Measurements from ENCODE around the gene GPBP1. TPM values are rescaled to one million over a fixed set of nuclear protein-coding genes. Genes with fewer than 3 reads are reported as not detected.

The GPBP1 gene
- total and polyA plus RNA-seq, 8 donors = 23.4 to 54.0 (median 29.0) TPM

- FAIRE-seq = no peak
Measured at GRCh38 chr5:57171816-57172465, 1.9 kb upstream of the GPBP1 start.

GRCh38 chr5:57172466-57173318, 1.2 kb upstream of the GPBP1 start:
- Histone ChIP-seq H3K27ac (peak overlapping the region; percentile 94 to 100 (median 96)), H3K4me1 (peaks cover 0 to 13% (median 0%) of the 10 kb centered on the region in 3 donors), H3K9me3 (no peaks in the 10 kb centered on the region), H3K4me3 (peak overlapping the region; percentile 36 to 95 (median 71)), H3K27me3 (no peaks in the 10 kb centered on the region), H3K36me3 (no peaks in the 10 kb centered on the region)
- ATAC-seq = no peak
- DNase-seq = peak in 1 of 6 donors; percentile 85
- TF ChIP-seq CTCF (IDR thresholded peaks at IDR 0.05) = no peak
- intact Hi-C loops (cut with DNase I) = no loop called here
- 1% methylated on average over 31 of the region's 31 CpGs for WGBS, 2 donors
- FAIRE-seq = no peak

More at GRCh38 chr5:57171816-57172465, 1.9 kb upstream of the GPBP1 start:
- intact Hi-C loops (cut with DNase I) = no loop called here
- no peaks in the 10 kb centered on the region for H3K36me3 ChIP-seq
- peaks cover 0 to 7% (median 0%) of the 10 kb centered on the region in 3 donors for H3K4me1 ChIP-seq
- no peak for TF ChIP-seq CTCF (IDR thresholded peaks at IDR 0.05)
- H3K27ac ChIP-seq = peak overlapping the region in 2 of 4 donors; percentile 95 to 100
- DNase-seq = no peak
- no peaks in the 10 kb centered on the region for H3K27me3 ChIP-seq
- no peaks in the 10 kb centered on the region for H3K9me3 ChIP-seq
- 63 to 66% methylated on average over 16 of the region's 16 CpGs for WGBS, 2 donors
- no peak for ATAC-seq
- peak overlapping the region in 3 of 4 donors; percentile 60 to 95 (median 82) for H3K4me3 ChIP-seq

GRCh38 chr5:57174128-57174889, 450 bp downstream of the GPBP1 start:
- DNase-seq (peak in 4 of 6 donors; percentile 32 to 76 (median 56)), ATAC-seq (peak; percentile 11 to 24 (median 18)), FAIRE-seq (no peak)
- Histone ChIP-seq H3K27me3 (no peaks in the 10 kb centered on the region), H3K4me1 (peaks cover 0 to 30% (median 4%) of the 10 kb centered on the region in 3 donors), H3K27ac (peak overlapping the region; percentile 94 to 100 (median 96)), H3K9me3 (no peaks in the 10 kb centered on the region), H3K36me3 (no peaks in the 10 kb centered on the region), H3K4me3 (peak overlapping the region; percentile 60 to 95 (median 74))
- WGBS, 2 donors = 1% methylated on average over 23 to 47 of the region's 47 CpGs
- TF ChIP-seq CTCF (IDR thresholded peaks at IDR 0.05) = no peak
- intact Hi-C loops (cut with DNase I) = no loop called here

GRCh38 chr5:57174890-57175510, 1.1 kb downstream of the GPBP1 start:
- WGBS, 2 donors = 1% methylated on average over 11 of the region's 11 CpGs
- peaks cover 2 to 37% (median 4%) of the 10 kb centered on the region in 3 donors for H3K4me1 ChIP-seq
- ATAC-seq (no peak), FAIRE-seq (no peak), DNase-seq (no peak)
- no peaks in the 10 kb centered on the region for H3K36me3 ChIP-seq
- H3K27ac ChIP-seq = peak overlapping the region; percentile 94 to 100 (median 96)
- no peaks in the 10 kb centered on the region for H3K27me3 ChIP-seq
- H3K4me3 ChIP-seq = peak overlapping the region; percentile 60 to 95 (median 74)
- intact Hi-C loops (cut with DNase I) = no loop called here
- no peaks in the 10 kb centered on the region for H3K9me3 ChIP-seq
- no peak for TF ChIP-seq CTCF (IDR thresholded peaks at IDR 0.05)

Data from pancreas (tissue), 10 donors.